Endodermal cell (in vitro differentiated cells): ENCODE measurements around the gene DVL2. TPM values are rescaled to one million over a fixed set of nuclear protein-coding genes. Genes with fewer than 3 reads are reported as not detected.
A peak's percentile ranks its signal among the peaks of the same experiment; 100 is the strongest.

Experiments
- DNase-seq: peaks from one replicate; pipeline ENCODE4 v3.0.0-alpha.2; 2017
- H3K27ac ChIP-seq: 2 replicates; pipeline ENCODE4 v1.5.1; 2013; ENCODE audit warnings: mild to moderate bottlenecking, low read depth, low read length, moderate library complexity
- H3K27me3 ChIP-seq: 2 replicates; pipeline ENCODE4 v1.6.1; 2013; ENCODE audit warnings: mild to moderate bottlenecking, low read length, moderate library complexity; ENCODE audit not compliant: insufficient read depth, control insufficient read depth, poor library complexity, severe bottlenecking
- H3K36me3 ChIP-seq: 2 replicates; pipeline ENCODE4 v1.7.0; 2013; ENCODE audit warnings: mild to moderate bottlenecking, low read length, moderate library complexity; ENCODE audit not compliant: control insufficient read depth, insufficient read depth
- H3K4me1 ChIP-seq: one replicate; pipeline ENCODE4 v1.7.0; 2013; ENCODE audit warnings: low read length; ENCODE audit not compliant: control insufficient read depth, insufficient read depth
- H3K4me3 ChIP-seq: 2 replicates; pipeline ENCODE4 v1.5.1; 2013; ENCODE audit warnings: mild to moderate bottlenecking, low read length, moderate library complexity
- H3K9ac ChIP-seq: 2 replicates; pipeline ENCODE4 v1.6.1; 2013; ENCODE audit warnings: mild to moderate bottlenecking, low read length, moderate library complexity; ENCODE audit not compliant: poor library complexity, severe bottlenecking; ENCODE audit errors: extremely low read depth
- H3K9me3 ChIP-seq: 2 replicates; pipeline ENCODE4 v1.6.1; 2013; ENCODE audit warnings: mild to moderate bottlenecking, low read length, moderate library complexity; ENCODE audit not compliant: control insufficient read depth
- H3K27ac Mint-ChIP-seq: 2 replicates; pipeline ENCODE4 v1.8.0; 2020; ENCODE audit warnings: mixed read lengths
- H3K27me3 Mint-ChIP-seq: 2 replicates; pipeline ENCODE4 v1.8.0; 2021; ENCODE audit warnings: mild to moderate bottlenecking, mixed read lengths; ENCODE audit not compliant: insufficient read depth
- H3K36me3 Mint-ChIP-seq: 2 replicates; pipeline ENCODE4 v1.8.0; 2020; ENCODE audit warnings: low read depth, mixed read lengths
- H3K4me1 Mint-ChIP-seq: 2 replicates; pipeline ENCODE4 v1.8.0; 2020; ENCODE audit warnings: mixed read lengths
- H3K4me3 Mint-ChIP-seq: 2 replicates; pipeline ENCODE4 v1.8.0; 2020; ENCODE audit warnings: mild to moderate bottlenecking, moderate library complexity, mixed read lengths
- H3K9me3 Mint-ChIP-seq: 2 replicates; pipeline ENCODE4 v1.8.0; 2020; ENCODE audit warnings: mild to moderate bottlenecking, mixed read lengths
- WGBS, 2 experiments: methylation state at CpG; one replicate each; pipeline versions ENCODE4 v1.1.5 to v1.1.7; 2013; ENCODE audit warnings: missing lambda C conversion rate in 2 of 2, mixed read lengths in 1 of 2; ENCODE audit not compliant: insufficient coverage in 1 of 2, insufficient read length in 1 of 2; 5-methylcytosine and 5-hydroxymethylcytosine counted together
- total RNA-seq, 2 donors: library from RNA; stranded (reverse); fragmentation: NEBNext Ultra II Directional in 1 of 2; extraction: Animal tissue kit (Norgen Biotek cat#: 25700) in 1 of 2; gene quantifications; 2 replicates in 1 of 2; 3 replicates in 1 of 2; pipeline ENCODE4 v1.2.1, GENCODE V29; 2021
- TF ChIP-seq, protein P1 (sequence below): fragments of 200-600 bp; sonication (generic); conservative IDR thresholded peaks from 2 replicates; pipeline ENCODE4 v1.5.0; 2021; ENCODE audit warnings: antibody characterized with exemption, mild to moderate bottlenecking

The DVL2 gene
- total RNA-seq, 2 donors from 2014 or later: 98.2 to 116 TPM

- no peaks in the 10 kb centered on the region for H3K9me3 ChIP-seq
- H3K4me1 ChIP-seq: peaks cover 12% of the 10 kb centered on the region
- no peaks in the 10 kb centered on the region for H3K9me3 Mint-ChIP-seq
- peaks cover 38% of the 10 kb centered on the region for H3K4me1 Mint-ChIP-seq
- H3K4me3 Mint-ChIP-seq: peak overlapping the region; percentile 58
- peak overlapping the region; percentile 99 for H3K27ac Mint-ChIP-seq
- H3K36me3 ChIP-seq: no peaks in the 10 kb centered on the region
- WGBS, 2 experiments: 0 to 5% methylated on average over 4 to 15 of the region's 15 CpGs
- peak; percentile 99 for DNase-seq
- peak overlapping the region; percentile 42 for H3K9ac ChIP-seq
- H3K27me3 ChIP-seq: no peaks in the 10 kb centered on the region
- TF ChIP-seq, protein P1, sequence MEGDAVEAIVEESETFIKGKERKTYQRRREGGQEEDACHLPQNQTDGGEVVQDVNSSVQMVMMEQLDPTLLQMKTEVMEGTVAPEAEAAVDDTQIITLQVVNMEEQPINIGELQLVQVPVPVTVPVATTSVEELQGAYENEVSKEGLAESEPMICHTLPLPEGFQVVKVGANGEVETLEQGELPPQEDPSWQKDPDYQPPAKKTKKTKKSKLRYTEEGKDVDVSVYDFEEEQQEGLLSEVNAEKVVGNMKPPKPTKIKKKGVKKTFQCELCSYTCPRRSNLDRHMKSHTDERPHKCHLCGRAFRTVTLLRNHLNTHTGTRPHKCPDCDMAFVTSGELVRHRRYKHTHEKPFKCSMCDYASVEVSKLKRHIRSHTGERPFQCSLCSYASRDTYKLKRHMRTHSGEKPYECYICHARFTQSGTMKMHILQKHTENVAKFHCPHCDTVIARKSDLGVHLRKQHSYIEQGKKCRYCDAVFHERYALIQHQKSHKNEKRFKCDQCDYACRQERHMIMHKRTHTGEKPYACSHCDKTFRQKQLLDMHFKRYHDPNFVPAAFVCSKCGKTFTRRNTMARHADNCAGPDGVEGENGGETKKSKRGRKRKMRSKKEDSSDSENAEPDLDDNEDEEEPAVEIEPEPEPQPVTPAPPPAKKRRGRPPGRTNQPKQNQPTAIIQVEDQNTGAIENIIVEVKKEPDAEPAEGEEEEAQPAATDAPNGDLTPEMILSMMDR: peak; percentile 90
- H3K27me3 Mint-ChIP-seq: peaks cover 4% of the 10 kb centered on the region
- H3K36me3 Mint-ChIP-seq: no peaks in the 10 kb centered on the region
- H3K27ac ChIP-seq: peak overlapping the region; percentile 95
- peak overlapping the region; percentile 68 for H3K4me3 ChIP-seq
Observed at GRCh38 chr17:7213895-7214299, 20.4 kb downstream of the DVL2 start.

GRCh38 chr17:7211491-7212273 lies 22.6 kb downstream of the DVL2 start:
- no peak overlapping the region for H3K9ac ChIP-seq
- H3K27me3 Mint-ChIP-seq: peaks cover 14% of the 10 kb centered on the region
- H3K9me3 ChIP-seq: no peaks in the 10 kb centered on the region
- no peak overlapping the region for H3K27ac ChIP-seq
- H3K4me3 Mint-ChIP-seq: peak overlapping the region; percentile 53
- H3K27ac Mint-ChIP-seq: peak overlapping the region; percentile 67
- TF ChIP-seq, protein P1: no peak
- H3K36me3 Mint-ChIP-seq: no peaks in the 10 kb centered on the region
- peaks cover 4% of the 10 kb centered on the region for H3K4me1 ChIP-seq
- peak overlapping the region; percentile 81 for H3K4me3 ChIP-seq
- WGBS, 2 experiments: 27 to 33% methylated on average over 14 to 21 of the region's 37 CpGs
- DNase-seq: peak; percentile 73
- H3K27me3 ChIP-seq: no peaks in the 10 kb centered on the region
- peaks cover 36% of the 10 kb centered on the region for H3K4me1 Mint-ChIP-seq
- H3K9me3 Mint-ChIP-seq: no peaks in the 10 kb centered on the region
- no peaks in the 10 kb centered on the region for H3K36me3 ChIP-seq

GRCh38 chr17:7208754-7209460 lies 25.4 kb downstream of the DVL2 start:
- Mint-ChIP-seq H3K27ac (no peak overlapping the region), H3K36me3 (no peaks in the 10 kb centered on the region), H3K9me3 (no peaks in the 10 kb centered on the region), H3K4me3 (peak overlapping the region; percentile 32), H3K4me1 (peaks cover 26% of the 10 kb centered on the region), H3K27me3 (peaks cover 24% of the 10 kb centered on the region)
- DNase-seq: no peak
- Histone ChIP-seq H3K4me1 (peaks cover 4% of the 10 kb centered on the region), H3K4me3 (no peak overlapping the region), H3K36me3 (no peaks in the 10 kb centered on the region), H3K9ac (no peak overlapping the region), H3K27me3 (no peaks in the 10 kb centered on the region), H3K27ac (peak overlapping the region; percentile 32), H3K9me3 (no peaks in the 10 kb centered on the region)
- 90 to 91% methylated on average over 5 to 9 of the region's 9 CpGs for WGBS, 2 experiments
- TF ChIP-seq, protein P1: no peak
